H1 (cell line): ENCODE results near the gene AP2A2. TPM values are rescaled to one million over a fixed set of nuclear protein-coding genes. Genes with fewer than 3 reads are reported as not detected.

Experiments used
- GTF2F1 ChIP-seq: IDR thresholded peaks from 2 replicates; pipeline ENCODE4 v1.6.1; 2012; ENCODE audit warnings: low read depth, low read length, improper control_type of control experiment, borderline replicate concordance
- KDM1A ChIP-seq: fragments of 200-600, 300-600 bp; sonication (generic); IDR thresholded peaks from 2 replicates; pipeline ENCODE4 v1.7.1; 2016; ENCODE audit warnings: mild to moderate bottlenecking, low read length, borderline replicate concordance
- NANOG ChIP-seq: IDR thresholded peaks from 2 replicates; pipeline ENCODE4 v1.6.1; 2011; ENCODE audit warnings: low read length, low read depth, mild to moderate bottlenecking, inconsistent platforms; ENCODE audit not compliant: insufficient read depth, poor library complexity, severe bottlenecking
- NRF1 ChIP-seq: IDR thresholded peaks from 2 replicates; pipeline ENCODE4 v1.6.1; 2011; ENCODE audit warnings: mild to moderate bottlenecking, low read depth, low read length, improper control_type of control experiment
- polyA plus RNA-seq, 7 experiments: library from polyadenylated mRNA; depleted of rRNA in 3 of 7; stranded (reverse) in 5 of 7; unstranded in 2 of 7; fragments of >200 nt in 5 of 7; fragments of 200-250 nt in 2 of 7; gene quantifications; 1 replicate in 5 of 7; 2 replicates in 1 of 7; 4 replicates in 1 of 7; pipeline versions ENCODE4 v1.2.1 to v1.2.3, GENCODE V29; 2011 to 2013; ENCODE audit warnings: missing spikeins in 2 of 7, mixed read lengths in 2 of 7
- total RNA-seq: library from RNA; stranded (reverse); fragmentation: NEBNext Ultra II Directional; extraction: Animal tissue kit (Norgen Biotek cat#: 25700); gene quantifications from 2 replicates; pipeline ENCODE4 v1.2.1, GENCODE V29; 2021

Gene AP2A2
- total and polyA plus RNA-seq, 2 of the 8 experiments (the other 6 are each of a cell fraction or from before 2014, with no cell fraction given), result 50.0 to 65.0 TPM

- no peak for TF ChIP-seq NRF1
- TF ChIP-seq KDM1A, result no peak
- TF ChIP-seq GTF2F1, result no peak
- no peak for TF ChIP-seq NANOG
These were observed 85.1 kb downstream of the AP2A2 start (continued) for GRCh38 chr11:1010551-1011319.
